ENCODE measurements around the gene HTT. TPM values are rescaled to one million over a fixed set of nuclear protein-coding genes. Genes with fewer than 3 reads are reported as not detected.

Gene HTT
- polyA plus RNA-seq, 1 donor (not counting 4 experiments of a cell fraction or from before 2014, with no cell fraction given), result 16.2 TPM

GRCh38 chr4:3137908-3138307 is 63.4 kb downstream of the HTT start:
- H3K4me1 ChIP-seq (ENCODE audit: control insufficient read depth, extremely low read depth, insufficient read depth, low read length), result no peaks in the 10 kb centered on the region
- FAIRE-seq, result no peak
- no peak overlapping the region for H3K9ac ChIP-seq (ENCODE audit: control insufficient read depth, extremely low read depth, insufficient read depth, low read length)
- H3K4me2 ChIP-seq (ENCODE audit: control insufficient read depth, extremely low read depth, insufficient read depth, low read depth, low read length), result no peak overlapping the region
- no peaks in the 10 kb centered on the region for H4K20me1 ChIP-seq (ENCODE audit: control insufficient read depth, extremely low read depth, insufficient read depth, low read length)
- TF ChIP-seq EZH2 (IDR thresholded peaks at IDR 0.05; ENCODE audit: low read length) (no peak), CTCF (optimal IDR thresholded peaks at IDR 0.05 in 1 of 3, IDR thresholded peaks at IDR 0.05 in 1 of 3, conservative IDR thresholded peaks at IDR 0.05 in 1 of 3; ENCODE audit: extremely low read depth in 1 of 3, insufficient read depth in 2 of 3, low read length in 3 of 3) (no peak)
- DNase-seq (ENCODE audit: low read depth, low spot score), result no peak
- no peak overlapping the region for H3K4me3 ChIP-seq (ENCODE audit: control insufficient read depth in 2 of 3, extremely low read depth in 1 of 3, insufficient read depth in 2 of 3, low read depth in 1 of 3, low read length in 3 of 3)
- no peak overlapping the region for H3K27ac ChIP-seq (ENCODE audit: control insufficient read depth, insufficient read depth, low read length)
- peaks cover 16 to 22% of the 10 kb centered on the region in 2 experiments for H3K36me3 ChIP-seq (ENCODE audit: control insufficient read depth in 2 of 2, extremely low read depth in 1 of 2, insufficient read depth in 2 of 2, low read length in 2 of 2)
- H3K27me3 ChIP-seq (ENCODE audit: control insufficient read depth, extremely low read depth, insufficient read depth, low read length), result no peaks in the 10 kb centered on the region
- H3K9me3 ChIP-seq (ENCODE audit: control insufficient read depth, low read depth, low read length), result no peaks in the 10 kb centered on the region
- H3K9me1 ChIP-seq (ENCODE audit: control insufficient read depth, extremely low read depth, insufficient read depth, low read length), result no peaks in the 10 kb centered on the region
- dilution Hi-C loops (cut with MboI; ENCODE audit: extremely low pct_ligation_motif_present, low sequenced_read_pairs), result no loop called here
- no peak overlapping the region for H2AFZ ChIP-seq (ENCODE audit: control insufficient read depth, low read length)
- no peaks in the 10 kb centered on the region for H3K79me2 ChIP-seq (ENCODE audit: control insufficient read depth, insufficient read depth, low read length)

GRCh38 chr4:3145234-3145924 is 70.9 kb downstream of the HTT start:
- Histone ChIP-seq H3K4me2 (ENCODE audit: control insufficient read depth, extremely low read depth, insufficient read depth, low read depth, low read length) (no peak overlapping the region), H3K9me3 (ENCODE audit: control insufficient read depth, low read depth, low read length) (no peaks in the 10 kb centered on the region), H3K79me2 (ENCODE audit: control insufficient read depth, insufficient read depth, low read length) (no peaks in the 10 kb centered on the region), H3K36me3 (ENCODE audit: control insufficient read depth in 2 of 2, extremely low read depth in 1 of 2, insufficient read depth in 2 of 2, low read length in 2 of 2) (peaks cover 19 to 23% of the 10 kb centered on the region in 2 experiments), H4K20me1 (ENCODE audit: control insufficient read depth, extremely low read depth, insufficient read depth, low read length) (no peaks in the 10 kb centered on the region), H3K27me3 (ENCODE audit: control insufficient read depth, extremely low read depth, insufficient read depth, low read length) (no peaks in the 10 kb centered on the region), H2AFZ (ENCODE audit: control insufficient read depth, low read length) (no peak overlapping the region), H3K4me3 (ENCODE audit: control insufficient read depth in 2 of 3, extremely low read depth in 1 of 3, insufficient read depth in 2 of 3, low read depth in 1 of 3, low read length in 3 of 3) (no peak overlapping the region), H3K9me1 (ENCODE audit: control insufficient read depth, extremely low read depth, insufficient read depth, low read length) (no peaks in the 10 kb centered on the region), H3K9ac (ENCODE audit: control insufficient read depth, extremely low read depth, insufficient read depth, low read length) (no peak overlapping the region), H3K27ac (ENCODE audit: control insufficient read depth, insufficient read depth, low read length) (no peak overlapping the region), H3K4me1 (ENCODE audit: control insufficient read depth, extremely low read depth, insufficient read depth, low read length) (no peaks in the 10 kb centered on the region)
- FAIRE-seq (no peak), DNase-seq (ENCODE audit: low read depth, low spot score) (no peak)
- no peak for TF ChIP-seq CTCF (optimal IDR thresholded peaks at IDR 0.05 in 1 of 3, IDR thresholded peaks at IDR 0.05 in 1 of 3, conservative IDR thresholded peaks at IDR 0.05 in 1 of 3; ENCODE audit: extremely low read depth in 1 of 3, insufficient read depth in 2 of 3, low read length in 3 of 3)
- dilution Hi-C loops (cut with MboI; ENCODE audit: extremely low pct_ligation_motif_present, low sequenced_read_pairs), result no loop called here
